Thoracic aorta (tissue), 2 donors: ENCODE results near the gene CPEB1. TPM values are rescaled to one million over a fixed set of nuclear protein-coding genes. Genes with fewer than 3 reads are reported as not detected.

Experiments used
- ATAC-seq: fragments of 150-250 bp; one replicate; pipeline ENCODE4 v1.8.0; 2017; ENCODE audit warnings: low read depth; ENCODE audit not compliant: insufficient number of reproducible peaks, low FRiP score
- DNase-seq: peaks from one replicate; pipeline ENCODE4 v3.0.0-alpha.2; 2020; ENCODE audit warnings: low spot score
- H3K27ac ChIP-seq, 2 donors: fragments of 200-600 bp; sonication (generic); 1 replicate in 1 of 2; 2 replicates in 1 of 2; pipeline ENCODE4 v1.5.1; 2016; ENCODE audit warnings: mild to moderate bottlenecking in 2 of 2, moderate library complexity in 2 of 2
- H3K27me3 ChIP-seq: fragments of 200-600 bp; sonication (generic); replicated peaks from 2 replicates; pipeline ENCODE4 v1.6.0; 2016; ENCODE audit warnings: mild to moderate bottlenecking; ENCODE audit not compliant: insufficient read depth
- H3K36me3 ChIP-seq: fragments of 200-600 bp; sonication (generic); one replicate; pipeline ENCODE4 v1.5.1; 2016
- H3K4me1 ChIP-seq, 2 donors: fragments of 200-600 bp; sonication (generic); 1 replicate in 1 of 2; 2 replicates in 1 of 2; pipeline versions ENCODE4 v1.5.1 to v1.6.0; 2016; ENCODE audit warnings: low read depth in 2 of 2, mild to moderate bottlenecking in 1 of 2; ENCODE audit not compliant: control insufficient read depth in 1 of 2
- H3K4me3 ChIP-seq: fragments of 200-600 bp; sonication (generic); 2 replicates; pipeline ENCODE4 v1.5.1; 2016; ENCODE audit warnings: mild to moderate bottlenecking
- H3K9me3 ChIP-seq: fragments of 200-600 bp; sonication (generic); 2 replicates; pipeline ENCODE4 v1.5.1; 2016
- CTCF ChIP-seq: fragments of 200-600 bp; sonication (generic); IDR thresholded peaks from one replicate; pipeline ENCODE4 v1.5.1; 2019; ENCODE audit warnings: antibody characterized with exemption
- total RNA-seq, 2 donors: library from RNA; depleted of rRNA; stranded (reverse); fragments of >200 nt; gene quantifications; one replicate each; pipeline versions ENCODE4 v1.1.0 to v1.2.3, GENCODE V29; 2016

Gene CPEB1
- total RNA-seq, 2 donors from 2014 or later: 2.0 to 2.8 TPM

DNA sequence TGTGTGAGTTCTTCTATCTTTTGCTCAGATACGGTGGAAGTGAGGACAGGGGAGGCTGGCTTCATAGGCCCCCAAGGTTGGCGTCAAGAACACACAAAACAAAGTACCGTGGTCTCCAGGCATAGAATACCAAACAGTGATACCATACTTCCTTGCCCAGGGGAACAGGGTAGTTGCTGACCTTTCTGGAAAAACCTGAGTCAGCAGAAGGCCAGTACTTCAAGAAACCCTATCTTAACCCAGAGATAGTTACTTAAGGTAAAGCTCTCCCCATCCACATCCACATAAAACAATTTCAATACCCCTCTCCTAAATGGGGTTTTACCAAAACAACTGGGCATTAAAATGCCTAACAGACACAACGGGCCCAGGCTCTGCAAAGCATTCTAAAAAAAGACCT, 77.3 kb downstream of the CPEB1 start:
- no peaks in the 10 kb centered on the region for H3K27me3 ChIP-seq
- no peaks in the 10 kb centered on the region for H3K36me3 ChIP-seq
- no peak for TF ChIP-seq CTCF
- H3K4me3 ChIP-seq: no peak overlapping the region
- DNase-seq (no peak), ATAC-seq (no peak)
- no peak overlapping the region for H3K27ac ChIP-seq
- H3K4me1 ChIP-seq: peaks cover 7 to 15% of the 10 kb centered on the region in 2 donors
- H3K9me3 ChIP-seq: no peaks in the 10 kb centered on the region

DNA sequence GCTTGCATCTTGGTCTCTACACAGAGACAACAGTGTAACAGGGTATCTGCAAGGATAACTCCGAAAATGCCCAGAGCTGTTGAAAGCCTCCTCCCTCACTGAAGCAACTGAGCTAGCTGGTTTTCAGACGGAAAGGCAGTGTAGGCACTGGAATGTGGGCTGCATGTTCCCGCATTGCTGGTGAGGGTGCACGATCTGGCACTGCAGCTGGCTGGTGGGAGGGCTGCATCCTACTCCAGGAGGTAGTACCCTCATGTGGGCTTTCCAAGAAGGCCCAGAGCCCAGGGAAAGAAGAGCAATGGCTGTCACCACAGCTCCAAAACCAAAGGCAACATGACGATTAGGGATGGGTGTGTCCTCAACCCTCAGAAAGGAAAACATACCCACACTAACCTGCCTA, 78.2 kb downstream of the CPEB1 start:
- Histone ChIP-seq H3K9me3 (no peaks in the 10 kb centered on the region), H3K4me3 (no peak overlapping the region), H3K27ac (no peak overlapping the region), H3K36me3 (no peaks in the 10 kb centered on the region), H3K27me3 (no peaks in the 10 kb centered on the region), H3K4me1 (peaks cover 7 to 15% of the 10 kb centered on the region in 2 donors)
- no peak for TF ChIP-seq CTCF
- DNase-seq (no peak), ATAC-seq (no peak)

GRCh38 chr15:82567661-82568060, 79.5 kb downstream of the CPEB1 start:
- H3K27me3 ChIP-seq: no peaks in the 10 kb centered on the region
- ATAC-seq (no peak), DNase-seq (no peak)
- no peak overlapping the region for H3K27ac ChIP-seq
- peaks cover 7 to 15% of the 10 kb centered on the region in 2 donors for H3K4me1 ChIP-seq
- no peaks in the 10 kb centered on the region for H3K9me3 ChIP-seq
- no peak for TF ChIP-seq CTCF
- no peak overlapping the region for H3K4me3 ChIP-seq
- no peaks in the 10 kb centered on the region for H3K36me3 ChIP-seq

DNA sequence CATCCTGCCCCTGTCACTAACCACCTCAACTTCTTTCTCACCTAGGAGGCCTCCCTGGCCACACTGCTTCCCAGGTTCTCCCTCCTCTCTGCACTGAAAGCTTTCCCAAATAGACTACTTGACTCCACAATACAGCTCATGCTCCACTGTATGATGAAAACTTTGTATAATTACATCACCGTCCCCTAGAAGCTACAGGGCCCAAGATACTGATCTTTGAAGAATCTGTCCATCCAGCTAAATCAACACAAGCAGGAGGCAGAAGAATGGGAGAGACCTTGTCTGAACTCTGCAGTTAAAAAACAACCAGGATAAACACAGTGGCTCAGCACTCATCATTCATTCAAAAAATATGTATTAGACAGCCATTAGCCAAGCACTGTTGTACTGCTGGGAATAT, 80.5 kb downstream of the CPEB1 start:
- DNase-seq (no peak), ATAC-seq (no peak)
- no peaks in the 10 kb centered on the region for H3K9me3 ChIP-seq
- no peaks in the 10 kb centered on the region for H3K36me3 ChIP-seq
- H3K4me3 ChIP-seq: no peak overlapping the region
- no peak overlapping the region for H3K27ac ChIP-seq
- H3K27me3 ChIP-seq: no peaks in the 10 kb centered on the region
- H3K4me1 ChIP-seq: peaks cover 7 to 8% of the 10 kb centered on the region in 2 donors
- no peak for TF ChIP-seq CTCF

DNA sequence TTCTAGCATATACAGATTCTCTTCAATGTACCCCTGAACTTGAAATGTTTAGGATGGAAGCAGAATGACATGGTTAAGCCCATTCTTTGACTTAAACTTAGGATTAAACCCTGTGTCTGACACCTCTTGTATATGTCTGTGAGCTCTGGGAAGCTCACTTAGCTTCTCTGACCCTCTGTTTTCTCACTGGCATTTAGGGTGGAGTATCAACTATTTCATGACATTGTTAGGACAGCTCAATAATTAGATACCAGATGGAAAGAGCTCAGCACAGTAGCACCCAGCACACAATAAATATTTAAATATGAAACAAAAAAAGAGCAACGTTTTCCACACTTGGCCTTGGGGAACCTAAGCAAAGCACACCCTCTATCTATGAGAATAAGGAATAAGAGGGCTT, 88.7 kb downstream of the CPEB1 start:
- DNase-seq (no peak), ATAC-seq (no peak)
- H3K9me3 ChIP-seq: no peaks in the 10 kb centered on the region
- no peak overlapping the region for H3K27ac ChIP-seq
- no peaks in the 10 kb centered on the region for H3K36me3 ChIP-seq
- H3K4me3 ChIP-seq: no peak overlapping the region
- no peaks in the 10 kb centered on the region for H3K4me1 ChIP-seq
- no peaks in the 10 kb centered on the region for H3K27me3 ChIP-seq
- no peak for TF ChIP-seq CTCF
